ENCODE data around the gene CANT1.

CANT1 gene

GRCh38 chr17:79020631-79021301 is 11.2 kb upstream of the CANT1 start:
- Histone ChIP-seq H3K9ac (ENCODE audit: low read depth in 1 of 2, low read length in 2 of 2) (peak overlapping the region in 1 of 2 donors; percentile 5), H3K4me3 (ENCODE audit: low read length in 2 of 2) (no peak overlapping the region), H3K9me3 (ENCODE audit: control insufficient read depth in 2 of 2, low read length in 2 of 2) (no peaks in the 10 kb centered on the region), H3K4me1 (ENCODE audit: control insufficient read depth in 2 of 2, insufficient read depth in 2 of 2, low read length in 2 of 2) (peaks cover 34 to 54% of the 10 kb centered on the region in 2 donors), H3K27me3 (ENCODE audit: control insufficient read depth in 2 of 2, insufficient read depth in 2 of 2, low read length in 2 of 2) (no peaks in the 10 kb centered on the region), H3K27ac (ENCODE audit: low read depth in 2 of 2, low read length in 2 of 2) (peak overlapping the region; percentile 78 to 79), H3K36me3 (ENCODE audit: control insufficient read depth in 2 of 2, insufficient read depth in 2 of 2, low read length in 2 of 2) (no peaks in the 10 kb centered on the region)

- H3K9me3 ChIP-seq (ENCODE audit: control insufficient read depth in 2 of 2, low read length in 2 of 2), result no peaks in the 10 kb centered on the region
- peak overlapping the region; percentile 78 to 79 for H3K27ac ChIP-seq (ENCODE audit: low read depth in 2 of 2, low read length in 2 of 2)
- H3K4me1 ChIP-seq (ENCODE audit: control insufficient read depth in 2 of 2, insufficient read depth in 2 of 2, low read length in 2 of 2), result peaks cover 26 to 46% of the 10 kb centered on the region in 2 donors
- peak overlapping the region in 1 of 2 donors; percentile 5 for H3K9ac ChIP-seq (ENCODE audit: low read depth in 1 of 2, low read length in 2 of 2)
- no peaks in the 10 kb centered on the region for H3K27me3 ChIP-seq (ENCODE audit: control insufficient read depth in 2 of 2, insufficient read depth in 2 of 2, low read length in 2 of 2)
- H3K4me3 ChIP-seq (ENCODE audit: low read length in 2 of 2), result peak overlapping the region; percentile 17 to 25
- no peaks in the 10 kb centered on the region for H3K36me3 ChIP-seq (ENCODE audit: control insufficient read depth in 2 of 2, insufficient read depth in 2 of 2, low read length in 2 of 2)
These were observed 10.3 kb upstream of the CANT1 start for GRCh38 chr17:79019632-79020584.

GRCh38 chr17:79019261-79019631 is 9.7 kb upstream of the CANT1 start:
- H3K27me3 ChIP-seq (ENCODE audit: control insufficient read depth in 2 of 2, insufficient read depth in 2 of 2, low read length in 2 of 2), result no peaks in the 10 kb centered on the region
- no peaks in the 10 kb centered on the region for H3K36me3 ChIP-seq (ENCODE audit: control insufficient read depth in 2 of 2, insufficient read depth in 2 of 2, low read length in 2 of 2)
- no peaks in the 10 kb centered on the region for H3K9me3 ChIP-seq (ENCODE audit: control insufficient read depth in 2 of 2, low read length in 2 of 2)
- peak overlapping the region in 1 of 2 donors; percentile 25 for H3K4me3 ChIP-seq (ENCODE audit: low read length in 2 of 2)
- H3K4me1 ChIP-seq (ENCODE audit: control insufficient read depth in 2 of 2, insufficient read depth in 2 of 2, low read length in 2 of 2), result peaks cover 21 to 39% of the 10 kb centered on the region in 2 donors
- H3K9ac ChIP-seq (ENCODE audit: low read depth in 1 of 2, low read length in 2 of 2), result no peak overlapping the region
- H3K27ac ChIP-seq (ENCODE audit: low read depth in 2 of 2, low read length in 2 of 2), result peak overlapping the region; percentile 78 to 79

- no peaks in the 10 kb centered on the region for H3K9me3 ChIP-seq (ENCODE audit: control insufficient read depth in 2 of 2, low read length in 2 of 2)
- no peak overlapping the region for H3K27ac ChIP-seq (ENCODE audit: low read depth in 2 of 2, low read length in 2 of 2)
- H3K4me1 ChIP-seq (ENCODE audit: control insufficient read depth in 2 of 2, insufficient read depth in 2 of 2, low read length in 2 of 2), result peaks cover 16 to 31% of the 10 kb centered on the region in 2 donors
- H3K27me3 ChIP-seq (ENCODE audit: control insufficient read depth in 2 of 2, insufficient read depth in 2 of 2, low read length in 2 of 2), result no peaks in the 10 kb centered on the region
- H3K4me3 ChIP-seq (ENCODE audit: low read length in 2 of 2), result no peak overlapping the region
- H3K36me3 ChIP-seq (ENCODE audit: control insufficient read depth in 2 of 2, insufficient read depth in 2 of 2, low read length in 2 of 2), result no peaks in the 10 kb centered on the region
- no peak overlapping the region for H3K9ac ChIP-seq (ENCODE audit: low read depth in 1 of 2, low read length in 2 of 2)
These were observed 8.8 kb upstream of the CANT1 start for GRCh38 chr17:79018370-79018695.

- no peaks in the 10 kb centered on the region for H3K9me3 ChIP-seq (ENCODE audit: control insufficient read depth in 2 of 2, low read length in 2 of 2)
- H3K36me3 ChIP-seq (ENCODE audit: control insufficient read depth in 2 of 2, insufficient read depth in 2 of 2, low read length in 2 of 2), result no peaks in the 10 kb centered on the region
- no peak overlapping the region for H3K9ac ChIP-seq (ENCODE audit: low read depth in 1 of 2, low read length in 2 of 2)
- peaks cover 16 to 30% of the 10 kb centered on the region in 2 donors for H3K4me1 ChIP-seq (ENCODE audit: control insufficient read depth in 2 of 2, insufficient read depth in 2 of 2, low read length in 2 of 2)
- H3K27ac ChIP-seq (ENCODE audit: low read depth in 2 of 2, low read length in 2 of 2), result no peak overlapping the region
- H3K27me3 ChIP-seq (ENCODE audit: control insufficient read depth in 2 of 2, insufficient read depth in 2 of 2, low read length in 2 of 2), result no peaks in the 10 kb centered on the region
- H3K4me3 ChIP-seq (ENCODE audit: low read length in 2 of 2), result no peak overlapping the region
These were observed 8.2 kb upstream of the CANT1 start for GRCh38 chr17:79017546-79018369.

- Histone ChIP-seq H3K27me3 (ENCODE audit: control insufficient read depth in 2 of 2, insufficient read depth in 2 of 2, low read length in 2 of 2) (no peaks in the 10 kb centered on the region), H3K36me3 (ENCODE audit: control insufficient read depth in 2 of 2, insufficient read depth in 2 of 2, low read length in 2 of 2) (no peaks in the 10 kb centered on the region), H3K9me3 (ENCODE audit: control insufficient read depth in 2 of 2, low read length in 2 of 2) (no peaks in the 10 kb centered on the region), H3K4me3 (ENCODE audit: low read length in 2 of 2) (no peak overlapping the region), H3K27ac (ENCODE audit: low read depth in 2 of 2, low read length in 2 of 2) (no peak overlapping the region), H3K4me1 (ENCODE audit: control insufficient read depth in 2 of 2, insufficient read depth in 2 of 2, low read length in 2 of 2) (peaks cover 9 to 21% of the 10 kb centered on the region in 2 donors), H3K9ac (ENCODE audit: low read depth in 1 of 2, low read length in 2 of 2) (no peak overlapping the region)
These were observed 4.7 kb upstream of the CANT1 start for GRCh38 chr17:79014158-79014758.

GRCh38 chr17:79012563-79013134 is 3.1 kb upstream of the CANT1 start:
- peaks cover 2 to 5% of the 10 kb centered on the region in 2 donors for H3K36me3 ChIP-seq (ENCODE audit: control insufficient read depth in 2 of 2, insufficient read depth in 2 of 2, low read length in 2 of 2)
- H3K9ac ChIP-seq (ENCODE audit: low read depth in 1 of 2, low read length in 2 of 2), result no peak overlapping the region
- H3K27ac ChIP-seq (ENCODE audit: low read depth in 2 of 2, low read length in 2 of 2), result no peak overlapping the region
- H3K4me3 ChIP-seq (ENCODE audit: low read length in 2 of 2), result no peak overlapping the region
- peaks cover 19 to 25% of the 10 kb centered on the region in 2 donors for H3K4me1 ChIP-seq (ENCODE audit: control insufficient read depth in 2 of 2, insufficient read depth in 2 of 2, low read length in 2 of 2)
- no peaks in the 10 kb centered on the region for H3K27me3 ChIP-seq (ENCODE audit: control insufficient read depth in 2 of 2, insufficient read depth in 2 of 2, low read length in 2 of 2)
- no peaks in the 10 kb centered on the region for H3K9me3 ChIP-seq (ENCODE audit: control insufficient read depth in 2 of 2, low read length in 2 of 2)

GRCh38 chr17:79011451-79012147 is 2.0 kb upstream of the CANT1 start:
- Histone ChIP-seq H3K27me3 (ENCODE audit: control insufficient read depth in 2 of 2, insufficient read depth in 2 of 2, low read length in 2 of 2) (no peaks in the 10 kb centered on the region), H3K9me3 (ENCODE audit: control insufficient read depth in 2 of 2, low read length in 2 of 2) (no peaks in the 10 kb centered on the region), H3K27ac (ENCODE audit: low read depth in 2 of 2, low read length in 2 of 2) (no peak overlapping the region), H3K4me3 (ENCODE audit: low read length in 2 of 2) (no peak overlapping the region), H3K36me3 (ENCODE audit: control insufficient read depth in 2 of 2, insufficient read depth in 2 of 2, low read length in 2 of 2) (peaks cover 3 to 8% of the 10 kb centered on the region in 2 donors), H3K4me1 (ENCODE audit: control insufficient read depth in 2 of 2, insufficient read depth in 2 of 2, low read length in 2 of 2) (peaks cover 29 to 36% of the 10 kb centered on the region in 2 donors), H3K9ac (ENCODE audit: low read depth in 1 of 2, low read length in 2 of 2) (no peak overlapping the region)

- peak overlapping the region; percentile 92 to 93 for H3K27ac ChIP-seq (ENCODE audit: low read depth in 2 of 2, low read length in 2 of 2)
- no peaks in the 10 kb centered on the region for H3K27me3 ChIP-seq (ENCODE audit: control insufficient read depth in 2 of 2, insufficient read depth in 2 of 2, low read length in 2 of 2)
- peak overlapping the region; percentile 95 to 99 for H3K4me3 ChIP-seq (ENCODE audit: low read length in 2 of 2)
- H3K9me3 ChIP-seq (ENCODE audit: control insufficient read depth in 2 of 2, low read length in 2 of 2), result no peaks in the 10 kb centered on the region
- H3K4me1 ChIP-seq (ENCODE audit: control insufficient read depth in 2 of 2, insufficient read depth in 2 of 2, low read length in 2 of 2), result peaks cover 40 to 49% of the 10 kb centered on the region in 2 donors
- peaks cover 3 to 9% of the 10 kb centered on the region in 2 donors for H3K36me3 ChIP-seq (ENCODE audit: control insufficient read depth in 2 of 2, insufficient read depth in 2 of 2, low read length in 2 of 2)
- H3K9ac ChIP-seq (ENCODE audit: low read depth in 1 of 2, low read length in 2 of 2), result peak overlapping the region; percentile 72 to 98
These were observed 711 bp upstream of the CANT1 start for GRCh38 chr17:79010304-79010646.

All from mucosa of rectum (tissue), 2 donors.